GM21526 (cell line): ENCODE results near the gene SSNA1.

Experiments used
- ATAC-seq: cut with Tn5 transposase; IDR thresholded peaks from one replicate; pipeline ENCODE4 v1.9.1; 2021; ENCODE audit warnings: moderate library complexity; ENCODE audit not compliant: unreplicated experiment, low FRiP score

Gene SSNA1

GRCh38 chr9:137150617-137151457 is 37.6 kb upstream of the SSNA1 start:
- ATAC-seq: peak; percentile 35

- ATAC-seq: no peak
Observed at GRCh38 chr9:137152844-137153405, 35.6 kb upstream of the SSNA1 start.

- ATAC-seq: no peak
Observed at GRCh38 chr9:137156567-137157375, 31.7 kb upstream of the SSNA1 start.

GRCh38 chr9:137157618-137158415 is 30.7 kb upstream of the SSNA1 start:
- no peak for ATAC-seq

GRCh38 chr9:137158625-137159024 is 29.9 kb upstream of the SSNA1 start:
- ATAC-seq: no peak

- no peak for ATAC-seq
Observed at GRCh38 chr9:137159105-137160053, 29.1 kb upstream of the SSNA1 start.

- no peak for ATAC-seq
Observed at GRCh38 chr9:137160054-137160425, 28.4 kb upstream of the SSNA1 start.

GRCh38 chr9:137160716-137161557 is 27.5 kb upstream of the SSNA1 start:
- no peak for ATAC-seq

- no peak for ATAC-seq
Observed at GRCh38 chr9:137161558-137162486, 26.7 kb upstream of the SSNA1 start.

- ATAC-seq: no peak
Observed at GRCh38 chr9:137162505-137163364, 25.7 kb upstream of the SSNA1 start.

GRCh38 chr9:137163365-137163715 is 25.1 kb upstream of the SSNA1 start:
- no peak for ATAC-seq

GRCh38 chr9:137163805-137164204 is 24.7 kb upstream of the SSNA1 start:
- ATAC-seq: no peak

GRCh38 chr9:137164370-137165249 is 23.9 kb upstream of the SSNA1 start:
- ATAC-seq: no peak

GRCh38 chr9:137165250-137165836 is 23.1 kb upstream of the SSNA1 start:
- ATAC-seq: no peak
